ENCODE data around the gene MAD1L1. TPM values are rescaled to one million over a fixed set of nuclear protein-coding genes. Genes with fewer than 3 reads are reported as not detected.

Gene MAD1L1
- total RNA-seq = 41.0 TPM

DNA sequence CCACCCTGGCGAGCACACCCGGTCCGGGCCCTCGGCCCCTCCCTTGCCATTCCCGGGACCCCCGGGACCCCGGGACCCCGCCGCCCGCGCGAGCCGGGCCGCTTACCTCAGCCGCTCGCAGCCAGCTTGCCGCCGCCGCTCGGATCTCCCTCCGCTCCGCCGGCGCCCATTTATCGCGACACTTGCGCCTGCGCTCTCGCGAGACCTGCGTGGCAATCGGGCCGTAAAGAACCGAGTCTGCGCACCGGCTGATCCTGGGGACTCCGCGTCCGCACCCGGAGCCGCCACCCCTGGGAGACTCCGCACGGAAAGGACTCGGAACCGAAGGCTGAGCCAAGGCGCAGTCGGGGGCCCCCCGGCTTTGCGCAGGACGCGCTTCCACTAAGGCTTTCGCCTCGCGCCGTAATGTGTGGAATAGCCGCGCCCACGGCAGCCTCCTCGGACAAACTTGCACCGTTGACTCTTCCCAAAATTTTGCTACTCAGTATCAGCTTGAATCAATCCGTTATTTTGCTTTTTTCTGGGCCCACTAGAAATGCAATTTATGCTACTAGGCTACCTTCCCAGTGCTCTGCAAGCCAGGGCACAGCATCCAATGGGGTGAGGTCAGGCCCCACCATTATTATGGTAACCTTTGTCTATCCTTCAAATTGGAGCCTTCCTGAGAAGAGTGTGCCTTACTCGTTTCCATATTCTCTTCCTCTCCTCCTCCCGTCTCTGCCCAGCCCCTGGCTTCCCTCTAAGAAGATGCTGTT, at the start of gene MAD1L1:
MAD1L1 (minus strand) TSS at position 180 of the 755 bp plus-strand sequence. CDS start 2,812 bp downstream, outside the sequence.

DNA sequence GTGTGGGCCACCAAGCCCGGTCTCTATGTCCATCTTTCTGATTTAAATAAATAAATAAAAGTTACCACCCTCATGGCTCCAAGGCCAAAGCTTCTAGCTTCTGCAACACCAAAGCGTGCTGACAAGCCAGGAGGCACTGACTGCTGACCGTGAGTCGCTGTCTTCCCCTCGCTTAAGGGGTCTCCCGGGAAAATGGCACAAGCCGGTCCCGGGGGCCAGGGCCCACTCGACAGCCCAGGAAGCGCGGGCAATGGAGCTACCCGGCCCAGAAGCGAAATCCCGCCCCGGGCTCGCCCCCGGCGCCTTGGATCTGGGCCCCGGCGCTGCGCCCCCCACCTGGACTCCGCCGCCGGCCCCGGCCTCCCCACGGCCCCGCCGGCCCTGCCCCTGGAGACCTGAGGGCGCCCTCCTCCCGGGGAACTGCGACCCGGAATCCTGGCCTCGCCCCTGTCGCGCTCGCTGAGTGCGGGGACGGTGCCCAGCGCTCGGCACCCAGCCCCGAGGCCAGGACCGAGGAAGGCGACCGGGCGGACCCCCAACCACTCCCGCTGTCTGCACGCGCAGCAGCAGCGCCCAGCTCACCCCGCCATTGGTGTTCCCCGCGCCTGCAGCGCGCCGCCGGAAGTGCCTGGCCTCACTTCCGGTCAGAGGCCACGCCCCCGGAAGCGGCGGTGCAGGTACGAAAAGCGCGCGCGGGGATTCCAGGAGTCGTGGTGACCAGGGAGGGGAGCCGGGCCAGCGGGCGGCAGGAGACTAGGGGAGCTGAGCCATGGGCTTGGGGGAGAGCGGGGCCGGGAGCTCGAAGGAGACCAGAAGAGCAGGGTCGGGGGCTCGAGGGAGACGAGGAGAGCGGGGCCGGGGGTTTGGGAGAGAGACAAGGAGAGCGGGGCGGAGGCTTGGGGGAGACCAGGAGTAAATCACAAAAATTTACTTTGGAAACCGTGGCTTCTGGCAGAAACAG, 9.1 kb upstream of the MAD1L1 start, which contains the start of the genes MRM2 and NUDT1:
MRM2 (minus strand) TSS at position 626 of the 961 bp plus-strand sequence; CDS start at position 590, 36 bp downstream.
NUDT1 (plus strand) TSS at position 647 of the 961 bp plus-strand sequence. CDS start 2,349 bp downstream, outside the sequence.

Small RNAs within 50 kb of the gene (small RNA-seq; reads per million reads assigned to genes)
- gene MIR4655 (ENCODE audit: low replicate concordance) = not detected

Other genes with a start within 250 kb of the MAD1L1 start
- gene MRM2, start 9.3 kb upstream of the MAD1L1 start, total RNA-seq = 15.1 TPM
- 14.9 TPM for gene NUDT1, start 9.3 kb upstream of the MAD1L1 start, total RNA-seq
- gene SNX8, start 81.5 kb upstream of the MAD1L1 start, total RNA-seq = 31.1 TPM
- gene EIF3B, start 121.9 kb upstream of the MAD1L1 start, total RNA-seq = 113 TPM
- gene CHST12, start 170.7 kb upstream of the MAD1L1 start, total RNA-seq = 14.5 TPM
- gene GRIFIN, start 243.5 kb upstream of the MAD1L1 start, total RNA-seq = not detected